ENCODE results near the gene LPO.

GRCh38 chr17:58268774-58269556, 30.6 kb downstream of the LPO start:
- TF ChIP-seq E2F4 (IDR thresholded peaks at IDR 0.05; ENCODE audit: low read depth, low read length) = no peak
- TF ChIP-seq CTCF (IDR thresholded peaks at IDR 0.05 in 2 of 3, conservative IDR thresholded peaks at IDR 0.05 in 1 of 3; ENCODE audit: control insufficient read depth in 2 of 3, extremely low read depth in 1 of 3, insufficient read depth in 1 of 3, low read depth in 3 of 3, low read length in 3 of 3) = no peak
- TF ChIP-seq BHLHE40 (IDR thresholded peaks at IDR 0.05; ENCODE audit: borderline replicate concordance in 1 of 2, low read depth in 2 of 2, low read length in 1 of 2) = no peak
- TF ChIP-seq SPI1 (IDR thresholded peaks at IDR 0.05; ENCODE audit: borderline replicate concordance, insufficient read depth, low read depth, low read length) = no peak
- no peak for TF ChIP-seq ASH2L (IDR thresholded peaks at IDR 0.05; ENCODE audit: borderline replicate concordance, low read depth)

Measured in GM12878 (cell line).